Gastrocnemius medialis (tissue), 4 donors: Measurements from ENCODE around the gene EIF2S1. TPM values are rescaled to one million over a fixed set of nuclear protein-coding genes. Genes with fewer than 3 reads are reported as not detected.

Source experiments
- ATAC-seq, 2 donors: fragments of 150-250 bp; one replicate each; pipeline ENCODE4 v1.9.1; 2016
- DNase-seq, 2 donors: peaks; one replicate each; pipeline ENCODE4 v3.0.0-alpha.2; 2019
- H3K27ac ChIP-seq, 4 donors: fragments of 200-600 bp; sonication (generic); 1 replicate in 1 of 4; 2 replicates in 3 of 4; pipeline ENCODE4 v1.5.1; 2016 to 2018; ENCODE audit warnings: mild to moderate bottlenecking in 2 of 4, moderate library complexity in 1 of 4
- H3K27me3 ChIP-seq, 3 donors: fragments of 200-600 bp; sonication (generic) in 2 of 3; 1 replicate in 1 of 3; 2 replicates in 2 of 3; pipeline versions ENCODE4 v1.5.1 to v1.6.0; 2016 to 2019; ENCODE audit warnings: mild to moderate bottlenecking in 1 of 3, moderate library complexity in 1 of 3
- H3K36me3 ChIP-seq, 2 donors: fragments of 200-600 bp; sonication (generic) in 1 of 2; one replicate each; pipeline ENCODE4 v1.5.1; 2017 to 2018
- H3K4me1 ChIP-seq, 2 donors: fragments of 200-600 bp; sonication (generic) in 1 of 2; one replicate each; pipeline ENCODE4 v1.5.1; 2016 to 2017; ENCODE audit warnings: mild to moderate bottlenecking in 2 of 2
- H3K4me3 ChIP-seq, 4 donors: fragments of 200-600 bp; sonication (generic) in 3 of 4; 1 replicate in 1 of 4; 2 replicates in 3 of 4; pipeline ENCODE4 v1.5.1; 2016 to 2019; ENCODE audit warnings: mild to moderate bottlenecking in 2 of 4
- H3K9me3 ChIP-seq, 3 donors: fragments of 200-600 bp; sonication (generic) in 2 of 3; 1 replicate in 1 of 3; 2 replicates in 2 of 3; pipeline ENCODE4 v1.5.1; 2016 to 2019
- POLR2A ChIP-seq, 2 donors: fragments of 450-650 bp; IDR thresholded peaks; one replicate each; pipeline ENCODE4 v1.6.1; 2017; ENCODE audit warnings: antibody characterized with exemption in 2 of 2, mild to moderate bottlenecking in 2 of 2, moderate library complexity in 2 of 2
- in situ Hi-C, 4 donors: fragments of 200-750 bp; cut with MboI; loops; one replicate each; pipeline versions ENCODE4 v1.15.0 to v1.8.0; 2017; ENCODE audit warnings: low sequenced_read_pairs in 4 of 4
- intact Hi-C: fragments of 100-400 bp; cut with DNase I; formaldehyde crosslinking; loops from one replicate; pipeline ENCODE4 v1.15.1; 2023; ENCODE audit warnings: low total_unique reads
- total RNA-seq, 4 donors: library from RNA; depleted of rRNA; stranded (reverse); fragments of >200 nt; gene quantifications; one replicate each; pipeline versions ENCODE4 v1.1.0 to v1.2.3, GENCODE V29; 2016
- TF ChIP-seq, protein P1 (sequence below), 5 experiments: fragments of 450-650 bp in 3 of 5; fragments of 200-600 bp in 2 of 5; sonication (generic) in 2 of 5; IDR thresholded peaks in 4 of 5; conservative IDR thresholded peaks in 1 of 5; 1 replicate in 4 of 5; 2 replicates in 1 of 5; pipeline ENCODE4 v1.5.1; 2016 to 2019; ENCODE audit warnings: antibody characterized with exemption in 5 of 5, mild to moderate bottlenecking in 3 of 5, moderate library complexity in 3 of 5

Gene EIF2S1
- total RNA-seq, 4 donors from 2014 or later = 87.7 to 164 (median 129) TPM

GRCh38 chr14:67370830-67371229 is 10.7 kb downstream of the EIF2S1 start:
- H3K27ac ChIP-seq = no peak overlapping the region
- intact Hi-C loops = no loop called here
- H3K9me3 ChIP-seq = no peaks in the 10 kb centered on the region
- no peak for DNase-seq
- H3K4me3 ChIP-seq = no peak overlapping the region
- H3K4me1 ChIP-seq = no peaks in the 10 kb centered on the region
- no peak for ATAC-seq
- TF ChIP-seq, protein P1, sequence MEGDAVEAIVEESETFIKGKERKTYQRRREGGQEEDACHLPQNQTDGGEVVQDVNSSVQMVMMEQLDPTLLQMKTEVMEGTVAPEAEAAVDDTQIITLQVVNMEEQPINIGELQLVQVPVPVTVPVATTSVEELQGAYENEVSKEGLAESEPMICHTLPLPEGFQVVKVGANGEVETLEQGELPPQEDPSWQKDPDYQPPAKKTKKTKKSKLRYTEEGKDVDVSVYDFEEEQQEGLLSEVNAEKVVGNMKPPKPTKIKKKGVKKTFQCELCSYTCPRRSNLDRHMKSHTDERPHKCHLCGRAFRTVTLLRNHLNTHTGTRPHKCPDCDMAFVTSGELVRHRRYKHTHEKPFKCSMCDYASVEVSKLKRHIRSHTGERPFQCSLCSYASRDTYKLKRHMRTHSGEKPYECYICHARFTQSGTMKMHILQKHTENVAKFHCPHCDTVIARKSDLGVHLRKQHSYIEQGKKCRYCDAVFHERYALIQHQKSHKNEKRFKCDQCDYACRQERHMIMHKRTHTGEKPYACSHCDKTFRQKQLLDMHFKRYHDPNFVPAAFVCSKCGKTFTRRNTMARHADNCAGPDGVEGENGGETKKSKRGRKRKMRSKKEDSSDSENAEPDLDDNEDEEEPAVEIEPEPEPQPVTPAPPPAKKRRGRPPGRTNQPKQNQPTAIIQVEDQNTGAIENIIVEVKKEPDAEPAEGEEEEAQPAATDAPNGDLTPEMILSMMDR (IDR thresholded peaks at IDR 0.05 in 4 of 5, conservative IDR thresholded peaks at IDR 0.05 in 1 of 5) = no peak
- TF ChIP-seq POLR2A (IDR thresholded peaks at IDR 0.05) = no peak
- in situ Hi-C loops = no loop called here
- H3K36me3 ChIP-seq = peaks cover 0 to 90% of the 10 kb centered on the region in 2 donors
- H3K27me3 ChIP-seq = no peaks in the 10 kb centered on the region

GRCh38 chr14:67371247-67372148 is 11.4 kb downstream of the EIF2S1 start:
- in situ Hi-C loops = no loop called here

DNA sequence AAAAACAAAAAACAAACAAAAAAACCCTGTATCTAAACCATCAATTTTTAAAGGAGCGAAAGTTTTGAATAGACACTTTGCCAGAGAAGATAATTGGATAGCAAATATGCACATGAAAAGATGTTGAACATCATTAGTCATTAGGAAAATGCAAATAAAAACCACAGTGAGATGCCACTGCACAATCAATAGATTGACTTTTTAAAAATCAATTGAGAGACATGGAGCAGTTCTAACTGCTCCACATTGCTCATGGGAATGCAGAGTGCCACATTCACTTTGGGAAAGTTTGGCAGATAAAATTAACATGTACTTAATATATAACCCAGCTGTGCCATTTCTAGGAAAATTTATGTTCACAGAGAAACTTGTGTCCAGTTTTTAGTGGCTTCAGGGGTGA is 12.7 kb downstream of the EIF2S1 start:
- H3K4me3 ChIP-seq = no peak overlapping the region
- no peaks in the 10 kb centered on the region for H3K4me1 ChIP-seq
- in situ Hi-C loops = no loop called here
- no peaks in the 10 kb centered on the region for H3K27me3 ChIP-seq
- no peak for DNase-seq
- H3K27ac ChIP-seq = no peak overlapping the region
- intact Hi-C loops = no loop called here
- ATAC-seq = no peak
- peaks cover 0 to 90% of the 10 kb centered on the region in 2 donors for H3K36me3 ChIP-seq
- TF ChIP-seq, protein P1 (IDR thresholded peaks at IDR 0.05 in 4 of 5, conservative IDR thresholded peaks at IDR 0.05 in 1 of 5) = no peak
- TF ChIP-seq POLR2A (IDR thresholded peaks at IDR 0.05) = no peak
- H3K9me3 ChIP-seq = no peaks in the 10 kb centered on the region

More at GRCh38 chr14:67371247-67372148, 11.4 kb downstream of the EIF2S1 start:
- H3K9me3 ChIP-seq = no peaks in the 10 kb centered on the region
- no peak overlapping the region for H3K4me3 ChIP-seq
- no peaks in the 10 kb centered on the region for H3K4me1 ChIP-seq
- no peak for ATAC-seq
- H3K36me3 ChIP-seq = peaks cover 0 to 90% of the 10 kb centered on the region in 2 donors
- intact Hi-C loops = no loop called here
- H3K27me3 ChIP-seq = no peaks in the 10 kb centered on the region
- no peak for DNase-seq
- no peak for TF ChIP-seq POLR2A (IDR thresholded peaks at IDR 0.05)
- TF ChIP-seq, protein P1 (IDR thresholded peaks at IDR 0.05 in 4 of 5, conservative IDR thresholded peaks at IDR 0.05 in 1 of 5) = no peak
- H3K27ac ChIP-seq = no peak overlapping the region

DNA sequence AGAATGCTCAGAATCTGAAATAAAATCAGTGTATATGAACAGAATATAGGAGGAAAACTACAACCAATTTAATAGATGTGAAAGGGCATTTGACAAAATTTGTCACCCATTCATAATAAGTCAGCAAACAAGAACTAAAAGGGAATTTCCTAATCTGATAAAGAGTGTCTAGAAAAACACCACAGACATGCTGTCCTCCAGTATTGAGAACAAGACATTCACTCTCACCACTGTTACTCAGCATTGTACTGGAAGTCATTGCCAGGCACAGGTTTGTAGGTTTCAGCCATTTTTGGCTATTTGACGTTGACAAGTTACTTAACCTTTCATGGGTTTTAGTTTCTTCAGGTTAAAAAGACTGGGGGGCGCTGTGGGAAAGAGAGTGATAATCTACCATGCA is 13.2 kb downstream of the EIF2S1 start:
- Histone ChIP-seq H3K4me3 (no peak overlapping the region), H3K4me1 (no peaks in the 10 kb centered on the region), H3K36me3 (peaks cover 0 to 89% of the 10 kb centered on the region in 2 donors), H3K9me3 (no peaks in the 10 kb centered on the region), H3K27me3 (no peaks in the 10 kb centered on the region), H3K27ac (no peak overlapping the region)
- intact Hi-C loops (no loop called here), in situ Hi-C loops (no loop called here)
- TF ChIP-seq, protein P1 (IDR thresholded peaks at IDR 0.05 in 4 of 5, conservative IDR thresholded peaks at IDR 0.05 in 1 of 5) = no peak
- no peak for TF ChIP-seq POLR2A (IDR thresholded peaks at IDR 0.05)
- no peak for DNase-seq
- no peak for ATAC-seq
